HepG2 (cell line): ENCODE results near the gene SYNGR1. TPM values are rescaled to one million over a fixed set of nuclear protein-coding genes. Genes with fewer than 3 reads are reported as not detected.

Source experiments
- ATAC-seq: fragments of 200-7000 bp; cut with Tn5 transposase; 3 replicates; pipeline ENCODE4 v1.9.1; 2020; ENCODE audit warnings: mild to moderate bottlenecking, moderate library complexity
- BruUV-seq: library from RNA; stranded (reverse); fragments of 400-500 nt; replicated peaks from 2 replicates; lab custom pipeline; 2021; lab: Mats Ljungman, UMichigan
- CTCF ChIA-PET: fragments of 300-600 bp; formaldehyde crosslinking; extraction: SDS; loops from one replicate; lab custom pipeline; 2021; ENCODE audit warnings: low total read pairs, inconsistent platforms, low intra/inter-chr PET ratio; lab: Yijun Ruan, JAX
- POLR2A ChIA-PET: fragments of 350-600 bp; sonication (Branson Sonifier 250); formaldehyde crosslinking; loops from one replicate; lab custom pipeline; 2020; ENCODE audit warnings: antibody characterized with exemption, inconsistent platforms; lab: Yijun Ruan, JAX
- DNase-seq: peaks from one replicate; pipeline ENCODE4 v3.0.0-alpha.2; 2015; ENCODE audit warnings: low spot score
- FAIRE-seq: peaks from 3 replicates; lab custom pipeline; 2011; peaks lifted over from hg19 to GRCh38; lab: Jason Lieb, UNC
- H2AFZ ChIP-seq: one replicate; pipeline ENCODE4 v1.6.1; 2011; ENCODE audit warnings: low read length, inconsistent platforms
- H3K27ac ChIP-seq: fragments of 300-600 bp; 3 replicates; pipeline ENCODE4 v1.8.0; 2011; ENCODE audit warnings: mixed run types, mild to moderate bottlenecking, mixed read lengths, low read length, inconsistent platforms; ENCODE audit not compliant: insufficient read depth; ENCODE audit errors: extremely low read length
- H3K27me3 ChIP-seq, 2 experiments: fragments of 200-600 bp in 1 of 2; 2 replicates in 1 of 2; 3 replicates in 1 of 2; pipeline versions ENCODE4 v1.6.0 to v1.8.0; 2011; ENCODE audit warnings: low read length in 2 of 2, mild to moderate bottlenecking in 2 of 2, moderate library complexity in 2 of 2, inconsistent platforms in 1 of 2; ENCODE audit not compliant: insufficient read depth in 2 of 2, control insufficient read depth in 1 of 2
- H3K36me3 ChIP-seq, 2 experiments: fragments of 200-600 bp in 1 of 2; replicated peaks in 1 of 2; 2 replicates in 1 of 2; 3 replicates in 1 of 2; pipeline versions ENCODE4 v1.5.1 to v1.8.0; 2011; ENCODE audit warnings: low read length in 2 of 2, inconsistent platforms in 1 of 2; ENCODE audit not compliant: insufficient read depth in 2 of 2, control insufficient read depth in 1 of 2
- H3K4me1 ChIP-seq: 2 replicates; pipeline ENCODE4 v1.5.1; 2012; ENCODE audit warnings: low read length, inconsistent platforms; ENCODE audit not compliant: insufficient read depth
- H3K4me2 ChIP-seq: 2 replicates; pipeline ENCODE4 v1.6.0; 2011; ENCODE audit warnings: low read depth, low read length, inconsistent platforms
- H3K4me3 ChIP-seq, 3 experiments: fragments of 200-600 bp in 1 of 3; sonication (generic), shearing (Covaris generic) in 1 of 3; replicated peaks in 1 of 3; 2 replicates each; pipeline ENCODE4 v1.5.1; 2011 to 2016; ENCODE audit warnings: low read length in 3 of 3, inconsistent platforms in 2 of 3, low read depth in 2 of 3, mild to moderate bottlenecking in 2 of 3, control low read depth in 1 of 3, mixed read lengths in 1 of 3; ENCODE audit not compliant: insufficient read depth in 1 of 3
- H3K79me2 ChIP-seq: one replicate; pipeline ENCODE4 v1.6.1; 2011; ENCODE audit warnings: low read length, inconsistent platforms; ENCODE audit not compliant: insufficient read depth
- H3K9ac ChIP-seq: 2 replicates; pipeline ENCODE4 v1.6.0; 2011; ENCODE audit warnings: mild to moderate bottlenecking, low read depth, low read length, inconsistent platforms; ENCODE audit not compliant: insufficient read depth
- H3K9me3 ChIP-seq: 2 replicates; pipeline ENCODE4 v1.5.1; 2012; ENCODE audit warnings: mild to moderate bottlenecking, low read length
- H4K20me1 ChIP-seq: 2 replicates; pipeline ENCODE4 v1.6.0; 2011; ENCODE audit warnings: inconsistent platforms, mild to moderate bottlenecking, low read length, moderate library complexity; ENCODE audit not compliant: insufficient read depth
- CENPT ChIP-seq: sonication (generic); formaldehyde crosslinking; IDR thresholded peaks from 2 replicates; pipeline ENCODE4 v1.8.0; 2022; ENCODE audit warnings: low read depth, mild to moderate bottlenecking, moderate library complexity, missing genetic modification reagents
- RAD51 ChIP-seq: fragments of 450-650 bp; IDR thresholded peaks from 2 replicates; pipeline ENCODE4 v1.6.1; 2016; ENCODE audit warnings: borderline replicate concordance
- RARG ChIP-seq: sonication (generic); formaldehyde crosslinking; IDR thresholded peaks from 2 replicates; pipeline ENCODE4 v1.4.0; 2020; ENCODE audit warnings: low read depth, mild to moderate bottlenecking, missing genetic modification reagents
- SIX4 ChIP-seq: sonication (generic); formaldehyde crosslinking; IDR thresholded peaks from 2 replicates; pipeline ENCODE4 v1.4.0; 2020; ENCODE audit warnings: missing genetic modification reagents
- TMF1 ChIP-seq: sonication (generic); formaldehyde crosslinking; IDR thresholded peaks from 2 replicates; pipeline ENCODE4 v1.8.1; 2022; ENCODE audit warnings: low read depth, missing genetic modification reagents
- ZFP36 ChIP-seq: fragments of 150-350 bp; IDR thresholded peaks from 2 replicates; pipeline ENCODE4 v1.6.1; 2018; ENCODE audit warnings: borderline replicate concordance, low read length, low read depth; ENCODE audit not compliant: partially characterized antibody
- ZFP91 ChIP-seq: sonication (generic); formaldehyde crosslinking; IDR thresholded peaks from 2 replicates; pipeline ENCODE4 v1.9.0; 2022; ENCODE audit warnings: missing genetic modification reagents, mild to moderate bottlenecking, borderline replicate concordance
- ZMYM3 ChIP-seq: sonication (generic); formaldehyde crosslinking; IDR thresholded peaks from 2 replicates; pipeline ENCODE4 v1.5.1; 2020; ENCODE audit warnings: mild to moderate bottlenecking, missing genetic modification reagents
- ZNF503 ChIP-seq: sonication (generic); formaldehyde crosslinking; IDR thresholded peaks from 2 replicates; pipeline ENCODE4 v1.4.0; 2020; ENCODE audit warnings: missing genetic modification reagents
- ZNF646 ChIP-seq: sonication (generic); formaldehyde crosslinking; IDR thresholded peaks from 2 replicates; pipeline ENCODE4 v1.9.0; 2021; ENCODE audit warnings: mild to moderate bottlenecking, missing genetic modification reagents
- ZNF816 ChIP-seq: sonication (generic); formaldehyde crosslinking; IDR thresholded peaks from 2 replicates; pipeline ENCODE4 v1.8.0; 2022; ENCODE audit warnings: missing genetic modification reagents, mild to moderate bottlenecking, borderline replicate concordance
- WGBS: methylation state at CpG from one replicate; pipeline ENCODE4 v1.1.6; 2017; ENCODE audit warnings: low lambda C conversion rate; 5-methylcytosine and 5-hydroxymethylcytosine counted together
- in situ Hi-C: cut with HindIII; loops from 2 replicates; pipeline ENCODE4 v1.10.0; 2017; ENCODE audit warnings: low pct_unique_long_range_greater_than_20kb; ENCODE audit not compliant: extremely low pct_ligation_motif_present
- intact Hi-C: fragments of 100-400 bp; cut with micrococcal nuclease; formaldehyde crosslinking; loops from one replicate; pipeline ENCODE4 v1.10.0; 2022; ENCODE audit not compliant: unreplicated experiment
- polyA plus RNA-seq, 8 experiments: library from polyadenylated mRNA; depleted of rRNA in 3 of 8; stranded (reverse) in 7 of 8; unstranded in 1 of 8; fragments of >200 nt; fragmentation: Illumina TruSeq in 4 of 8; extraction: Trizol in 4 of 8; gene quantifications; 2 replicates each; pipeline versions ENCODE4 v1.2.1 to v1.2.3, GENCODE V29; 2011 to 2016; ENCODE audit warnings: low read depth in 4 of 8, missing spikeins in 1 of 8, mixed read lengths in 1 of 8; ENCODE audit not compliant: insufficient read depth in 1 of 8
- total RNA-seq, 5 experiments: library from RNA; depleted of rRNA; stranded (reverse); fragments of >200 nt; fragmentation: Illumina TruSeq; extraction: Trizol; gene quantifications; 2 replicates each; pipeline ENCODE4 v1.2.3, GENCODE V29; 2016; ENCODE audit warnings: low read depth in 1 of 5

The SYNGR1 gene
- total and polyA plus RNA-seq, 2 of the 13 experiments (the other 11 are each of a cell fraction or from before 2014, with no cell fraction given), result 0.27 to 2.7 TPM

DNA sequence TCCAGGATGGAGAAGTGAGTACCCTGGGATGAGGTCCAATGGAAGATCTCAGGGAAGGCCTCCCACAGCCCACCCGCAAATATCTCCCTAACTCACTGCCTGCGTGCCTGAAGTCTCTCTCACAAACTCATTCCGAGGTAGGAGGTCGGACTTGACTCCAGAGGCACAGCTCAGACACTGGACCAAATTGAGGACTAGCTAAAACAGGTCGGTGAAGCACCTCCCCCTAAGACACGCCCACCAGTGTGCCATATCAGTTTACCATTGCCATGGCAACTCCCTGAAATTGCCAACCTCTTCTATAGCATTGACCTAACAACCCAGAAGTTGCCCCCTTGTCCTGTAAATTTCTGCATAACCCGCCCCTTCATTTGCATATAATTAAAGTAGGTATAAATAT, 47.9 kb upstream of the SYNGR1 start (continued):
- TF ChIP-seq ZNF646 (CRISPR knock-in tag), result no peak

- no peaks in the 10 kb centered on the region for H3K79me2 ChIP-seq
- intact Hi-C loops (loop anchor here (5.0 kb wide), 1 partner anchor 35 kb away; no protein-coding TSS in a partner anchor), in situ Hi-C loops (no loop called here)
- ChIA-PET CTCF (interaction anchor here (0.8 kb wide), 1 partner anchor 167 kb away, joined by 3 read pairs; no protein-coding TSS in a partner anchor), POLR2A (interaction anchor here (0.8 to 4.1 kb wide), 5 partner anchors 9 to 19 kb away, joined by 3 to 55 read pairs (median 3); partner anchors contain the start of gene RPL3)
- no peak for FAIRE-seq
- DNase-seq, result no peak
- no peaks in the 10 kb centered on the region for H3K9me3 ChIP-seq
- no peak overlapping the region for H2AFZ ChIP-seq
- no peaks in the 10 kb centered on the region for H4K20me1 ChIP-seq
- no peak overlapping the region for H3K27ac ChIP-seq
- H3K27me3 ChIP-seq, result no peaks in the 10 kb centered on the region; a peak in 2 of 5 replicates
- 52% methylated on average over 2 of the region's 2 CpGs for WGBS
- no peak for ATAC-seq
- H3K36me3 ChIP-seq, result no peaks in the 10 kb centered on the region
- no TSS peak for BruUV-seq
- no peak overlapping the region for H3K4me2 ChIP-seq
- H3K4me3 ChIP-seq, result no peak overlapping the region
- no peak overlapping the region for H3K9ac ChIP-seq
- H3K4me1 ChIP-seq, result peaks cover 82% of the 10 kb centered on the region
- no peak for TF ChIP-seq ZFP91 (CRISPR knock-in tag)
- TF ChIP-seq RAD51, result no peak
- peak; percentile 86 for TF ChIP-seq ZMYM3 (CRISPR knock-in tag)
- TF ChIP-seq TMF1 (CRISPR knock-in tag), result no peak
- TF ChIP-seq SIX4 (CRISPR knock-in tag), result no peak
- TF ChIP-seq ZNF816 (CRISPR knock-in tag), result no peak
- TF ChIP-seq RARG (CRISPR knock-in tag), result no peak
- TF ChIP-seq ZFP36, result peak; percentile 95
- TF ChIP-seq CENPT, result no peak
- TF ChIP-seq ZNF503 (CRISPR knock-in tag), result no peak
Observed at GRCh38 chr22:39302431-39302960, 47.3 kb upstream of the SYNGR1 start.
